Measurements from ENCODE around the gene DMBT1. TPM values are rescaled to one million over a fixed set of nuclear protein-coding genes. Genes with fewer than 3 reads are reported as not detected.

Gene DMBT1
- total and polyA plus RNA-seq, 2 of the 4 experiments (the other 2 are of a cell fraction), result under 0.01 TPM; not detected in 1

DNA sequence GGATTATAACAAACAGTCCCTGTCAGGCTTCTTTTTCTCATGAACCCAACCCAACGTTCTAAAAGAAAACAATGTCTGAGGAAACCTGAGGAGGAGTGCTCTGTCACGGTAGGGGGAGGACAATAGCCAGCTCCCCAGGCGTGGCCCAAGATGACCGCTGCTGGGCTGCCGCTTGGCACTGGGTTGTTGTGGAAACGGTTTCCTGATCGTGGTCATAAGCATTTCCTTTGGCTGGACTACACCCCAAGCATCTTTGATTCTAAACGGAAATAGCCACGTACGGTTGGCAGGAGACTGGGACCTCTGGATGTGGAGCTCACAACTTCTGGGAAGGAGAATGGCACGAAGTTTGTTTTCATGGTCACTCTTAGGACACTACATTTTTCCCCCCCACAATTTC is 30.4 kb upstream of the DMBT1 start:
- Histone ChIP-seq H3K27ac (ENCODE audit: insufficient read depth, low read length) (no peak overlapping the region), H2BK120ac (ENCODE audit: low read depth, low read length) (no peak overlapping the region), H2BK15ac (ENCODE audit: low read depth, low read length) (no peak overlapping the region), H2BK20ac (ENCODE audit: low read depth, low read length) (no peak overlapping the region), H3K4me2 (ENCODE audit: low read depth, low read length) (no peak overlapping the region), H3K9me3 (ENCODE audit: control insufficient read depth, insufficient read depth, low read length) (no peaks in the 10 kb centered on the region), H4K91ac (ENCODE audit: insufficient read depth, low read depth, low read length) (no peak overlapping the region), H3K79me1 (ENCODE audit: low read depth in 1 of 2, low read length in 2 of 2) (no peaks in the 10 kb centered on the region), H3K4me3 (ENCODE audit: insufficient read depth, low read depth, low read length) (no peak overlapping the region), H3K36me3 (ENCODE audit: control insufficient read depth, insufficient read depth, low read length) (no peaks in the 10 kb centered on the region), H3K14ac (replicated peaks; ENCODE audit: low read depth, low read length) (no peak overlapping the region), H4K5ac (ENCODE audit: low read depth, low read length) (no peak overlapping the region), H3K4me1 (ENCODE audit: control insufficient read depth, insufficient read depth, low read length) (no peaks in the 10 kb centered on the region), H3K27me3 (ENCODE audit: control insufficient read depth, insufficient read depth, low read length) (peaks cover 11% of the 10 kb centered on the region), H3K23ac (ENCODE audit: low read depth, low read length) (no peak overlapping the region), H3K4ac (ENCODE audit: low read depth, low read length) (no peak overlapping the region), H3K56ac (ENCODE audit: extremely low read depth, insufficient read depth, low read length) (no peak overlapping the region), H2BK5ac (ENCODE audit: low read depth, low read length, poor library complexity, severe bottlenecking) (no peak overlapping the region), H2AK5ac (ENCODE audit: low read depth, low read length) (no peak overlapping the region), H3K9me1 (ENCODE audit: insufficient read depth, low read length) (no peaks in the 10 kb centered on the region), H2AK9ac (replicated peaks; ENCODE audit: low read depth, low read length, poor library complexity) (no peak overlapping the region), H3K18ac (ENCODE audit: low read depth, low read length) (no peak overlapping the region), H3K9ac (ENCODE audit: low read depth, low read length) (no peak overlapping the region), H4K20me1 (ENCODE audit: insufficient read depth, low read length) (no peaks in the 10 kb centered on the region), H2AFZ (replicated peaks; ENCODE audit: low read length, poor library complexity) (no peak overlapping the region), H4K8ac (ENCODE audit: low read depth in 2 of 2, low read length in 2 of 2) (no peak overlapping the region)
- dilution Hi-C loops (cut with HindIII; ENCODE audit: low sequenced_read_pairs, unreplicated experiment) (no loop called here), intact Hi-C loops (cut with micrococcal nuclease) (no loop called here), in situ Hi-C loops (cut with MboI; ENCODE audit: low sequenced_read_pairs) (no loop called here)
- no peak for TF ChIP-seq RAD21 (IDR thresholded peaks at IDR 0.05; ENCODE audit: low read length)
- no peak for TF ChIP-seq CTCF (conservative IDR thresholded peaks at IDR 0.05; ENCODE audit: low read depth, low read length)
- TF ChIP-seq MAZ (IDR thresholded peaks at IDR 0.05; ENCODE audit: borderline replicate concordance, low read depth, low read length), result no peak
- no peak for TF ChIP-seq NFE2L2 (IDR thresholded peaks at IDR 0.05; ENCODE audit: low read depth, low read length)
- TF ChIP-seq, protein P1, sequence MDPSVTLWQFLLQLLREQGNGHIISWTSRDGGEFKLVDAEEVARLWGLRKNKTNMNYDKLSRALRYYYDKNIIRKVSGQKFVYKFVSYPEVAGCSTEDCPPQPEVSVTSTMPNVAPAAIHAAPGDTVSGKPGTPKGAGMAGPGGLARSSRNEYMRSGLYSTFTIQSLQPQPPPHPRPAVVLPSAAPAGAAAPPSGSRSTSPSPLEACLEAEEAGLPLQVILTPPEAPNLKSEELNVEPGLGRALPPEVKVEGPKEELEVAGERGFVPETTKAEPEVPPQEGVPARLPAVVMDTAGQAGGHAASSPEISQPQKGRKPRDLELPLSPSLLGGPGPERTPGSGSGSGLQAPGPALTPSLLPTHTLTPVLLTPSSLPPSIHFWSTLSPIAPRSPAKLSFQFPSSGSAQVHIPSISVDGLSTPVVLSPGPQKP (IDR thresholded peaks at IDR 0.05; ENCODE audit: borderline replicate concordance, low read depth, low read length), result no peak
- no peak for TF ChIP-seq RFX5 (IDR thresholded peaks at IDR 0.05; ENCODE audit: low read depth, low read length)
- TF ChIP-seq, protein P2, sequence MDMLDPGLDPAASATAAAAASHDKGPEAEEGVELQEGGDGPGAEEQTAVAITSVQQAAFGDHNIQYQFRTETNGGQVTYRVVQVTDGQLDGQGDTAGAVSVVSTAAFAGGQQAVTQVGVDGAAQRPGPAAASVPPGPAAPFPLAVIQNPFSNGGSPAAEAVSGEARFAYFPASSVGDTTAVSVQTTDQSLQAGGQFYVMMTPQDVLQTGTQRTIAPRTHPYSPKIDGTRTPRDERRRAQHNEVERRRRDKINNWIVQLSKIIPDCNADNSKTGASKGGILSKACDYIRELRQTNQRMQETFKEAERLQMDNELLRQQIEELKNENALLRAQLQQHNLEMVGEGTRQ (IDR thresholded peaks at IDR 0.05; ENCODE audit: low read depth, low read length), result no peak
- TF ChIP-seq RCOR1 (IDR thresholded peaks at IDR 0.05; ENCODE audit: insufficient replicate concordance, low read length), result no peak
- TF ChIP-seq BHLHE40 (IDR thresholded peaks at IDR 0.05; ENCODE audit: low read depth, low read length), result no peak
- no peak for TF ChIP-seq FOS (IDR thresholded peaks at IDR 0.05; ENCODE audit: low read depth, low read length)
- no peak for TF ChIP-seq POLR2A (IDR thresholded peaks at IDR 0.05; ENCODE audit: low read depth, low read length)
- ATAC-seq (ENCODE audit: low read depth) (no peak), DNase-seq (no peak)
- BruUV-seq (replicated peaks), result no TSS peak
- CTCF ChIA-PET, result no interaction called here
- POLR2A ChIA-PET (ENCODE audit: unreplicated experiment), result no interaction called here
- 82% methylated on average over 5 of the region's 11 CpGs; no CpG with 5 or more reads in 1 of the 2 experiments for WGBS, 2 experiments (ENCODE audit: extremely low coverage in 2 of 2, insufficient read length in 1 of 2)

Measured in IMR-90 (cell line).